Stimulated activated CD8-positive, alpha-beta memory T cell treated with anti-CD3 and anti-CD28 coated beads, Interleukin-4, amount 100 ng/mL, for 4 hours (primary cell): Measurements from ENCODE around the gene TEAD1.

Experiments used
- DNase-seq, 2 donors: peaks; one replicate each; pipeline ENCODE4 v3.0.0-alpha.2; 2020; ENCODE audit warnings: low read depth in 2 of 2, low spot score in 1 of 2

TEAD1 gene

DNA sequence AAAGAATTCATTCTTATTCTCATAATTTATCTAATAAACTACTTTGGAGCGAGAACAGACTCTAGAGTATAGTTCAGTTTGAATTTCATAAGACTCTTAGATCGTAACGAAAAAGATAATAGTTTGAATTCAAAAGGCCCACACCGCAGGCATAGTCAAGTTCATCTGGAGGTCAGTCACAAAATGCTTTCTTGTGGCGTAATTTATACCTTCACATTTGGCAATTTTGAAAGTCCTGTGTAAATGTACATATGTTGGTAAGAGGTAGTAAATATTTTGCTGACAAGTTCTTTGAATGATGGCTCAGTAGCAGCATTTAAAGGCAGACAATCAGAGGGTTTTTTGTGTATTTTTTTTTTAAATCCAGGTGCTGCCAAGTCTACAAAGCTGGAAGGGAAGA, 88.1 kb downstream of the TEAD1 start:
- DNase-seq: no peak

DNA sequence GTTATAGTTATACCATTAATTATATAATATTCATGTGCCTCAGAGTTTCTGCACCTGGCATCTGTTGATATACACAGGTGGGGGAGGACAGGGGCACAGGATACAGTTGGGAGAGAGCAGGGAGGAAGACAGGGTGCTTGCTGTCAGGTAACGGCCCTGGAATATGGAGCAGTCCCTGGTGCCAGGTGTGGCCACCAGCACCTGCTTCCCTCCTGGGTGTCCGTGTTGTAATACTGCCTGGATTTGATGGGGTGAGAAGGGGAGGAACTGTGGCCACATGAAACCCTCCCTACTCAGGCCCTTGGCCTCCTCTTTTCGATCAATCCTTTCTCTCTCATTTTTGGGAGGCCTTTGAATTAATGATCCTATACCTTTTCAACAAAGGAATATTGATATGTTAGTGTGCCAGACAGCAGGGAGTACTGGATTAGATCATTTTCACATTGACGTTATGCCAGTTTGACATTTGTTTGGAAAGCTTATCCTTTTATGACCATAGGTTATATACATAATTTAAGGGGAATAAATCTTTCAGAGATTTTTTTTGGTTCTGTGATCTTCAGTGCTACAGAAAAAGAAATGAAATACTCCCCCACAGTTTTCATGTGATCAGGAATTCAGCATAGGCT, 88.6 kb downstream of the TEAD1 start:
- DNase-seq: no peak

DNA sequence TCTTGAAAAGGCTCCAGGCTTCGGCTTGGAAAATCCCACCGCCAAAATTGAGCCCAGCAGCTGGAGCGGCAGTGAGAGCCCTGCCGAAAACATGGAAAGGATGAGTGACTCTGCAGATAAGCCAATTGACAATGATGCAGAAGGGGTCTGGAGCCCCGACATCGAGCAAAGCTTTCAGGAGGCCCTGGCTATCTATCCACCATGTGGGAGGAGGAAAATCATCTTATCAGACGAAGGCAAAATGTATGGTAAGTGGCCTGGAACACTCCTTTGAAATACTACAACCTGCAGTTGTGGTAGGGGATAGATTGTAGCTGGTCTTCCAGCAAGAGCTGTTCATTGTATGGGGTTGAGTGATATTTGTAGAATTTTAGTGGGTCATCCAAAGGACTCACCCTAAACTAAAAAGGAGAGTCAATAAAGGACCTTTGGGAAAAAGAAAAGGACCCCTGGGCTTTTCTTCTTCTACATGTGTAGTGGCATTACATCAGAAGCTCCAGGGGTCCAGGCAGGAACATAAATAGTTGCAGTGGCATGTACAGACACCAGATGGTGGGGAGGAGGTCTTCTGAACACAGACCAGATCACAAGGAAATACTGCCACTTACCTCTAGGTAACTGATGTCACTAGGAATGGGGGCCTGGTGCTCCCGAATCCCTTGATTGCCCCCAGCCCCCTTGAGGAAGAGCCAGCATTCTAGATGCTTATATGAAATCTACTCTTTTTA, 90.1 kb downstream of the TEAD1 start:
- no peak for DNase-seq

DNA sequence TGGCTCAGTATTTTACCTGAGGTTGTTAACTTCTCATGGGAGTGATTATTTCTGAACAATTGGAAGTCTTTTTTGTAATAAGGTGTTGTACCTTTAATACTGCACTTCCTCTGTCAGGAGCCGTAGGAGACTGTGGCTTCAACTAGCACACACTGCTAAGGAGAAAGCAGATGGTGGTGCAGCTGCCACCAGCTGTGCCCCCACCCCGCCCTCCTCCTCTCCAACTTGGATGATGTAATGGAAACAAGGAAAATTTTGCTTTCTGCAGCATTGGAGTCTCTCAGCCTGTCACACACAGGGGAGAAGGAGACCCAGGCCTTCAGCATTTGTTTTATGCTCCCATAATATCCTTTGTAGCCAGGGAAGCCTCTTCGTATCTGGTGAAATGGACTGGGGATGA, 91.2 kb downstream of the TEAD1 start:
- DNase-seq: no peak

DNA sequence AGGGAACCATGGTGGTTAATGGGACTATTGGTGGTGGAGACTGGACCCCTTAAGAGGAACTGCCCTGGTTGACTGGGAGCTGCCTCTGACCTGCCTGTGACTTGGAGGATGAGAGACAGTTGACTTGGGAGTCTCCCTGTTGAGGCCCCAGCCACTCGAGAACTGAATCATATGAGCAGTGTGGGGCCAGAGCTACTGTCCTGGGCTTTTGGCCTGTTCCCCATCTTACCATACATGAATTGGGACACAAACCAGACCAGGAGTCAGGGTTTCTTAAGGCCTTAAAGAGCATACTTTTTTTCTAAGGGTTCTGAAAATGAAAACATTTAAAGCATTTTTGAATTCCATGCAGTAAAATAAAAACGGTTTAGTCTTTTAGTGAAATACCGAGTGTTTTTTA, 92.8 kb downstream of the TEAD1 start:
- DNase-seq: no peak

DNA sequence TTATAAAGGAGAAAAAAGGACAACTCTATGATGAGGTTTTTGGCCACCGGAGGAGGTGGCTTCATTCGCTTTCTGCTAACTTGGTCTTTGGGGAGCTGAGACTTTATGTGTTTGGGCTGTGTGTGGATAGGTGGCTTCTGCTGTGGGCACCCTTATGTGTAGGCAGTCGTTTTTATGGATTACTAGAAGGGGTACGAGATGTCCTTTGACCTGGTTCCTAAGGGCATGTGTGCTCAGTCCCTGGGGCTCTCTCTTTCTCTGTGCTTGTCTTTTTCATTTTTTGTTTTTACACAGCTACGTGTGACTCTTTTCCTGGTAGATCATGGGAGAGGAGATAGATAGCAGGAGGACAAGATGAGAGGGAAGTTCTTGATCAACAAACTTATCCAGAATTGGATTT, 93.4 kb downstream of the TEAD1 start:
- no peak for DNase-seq

DNA sequence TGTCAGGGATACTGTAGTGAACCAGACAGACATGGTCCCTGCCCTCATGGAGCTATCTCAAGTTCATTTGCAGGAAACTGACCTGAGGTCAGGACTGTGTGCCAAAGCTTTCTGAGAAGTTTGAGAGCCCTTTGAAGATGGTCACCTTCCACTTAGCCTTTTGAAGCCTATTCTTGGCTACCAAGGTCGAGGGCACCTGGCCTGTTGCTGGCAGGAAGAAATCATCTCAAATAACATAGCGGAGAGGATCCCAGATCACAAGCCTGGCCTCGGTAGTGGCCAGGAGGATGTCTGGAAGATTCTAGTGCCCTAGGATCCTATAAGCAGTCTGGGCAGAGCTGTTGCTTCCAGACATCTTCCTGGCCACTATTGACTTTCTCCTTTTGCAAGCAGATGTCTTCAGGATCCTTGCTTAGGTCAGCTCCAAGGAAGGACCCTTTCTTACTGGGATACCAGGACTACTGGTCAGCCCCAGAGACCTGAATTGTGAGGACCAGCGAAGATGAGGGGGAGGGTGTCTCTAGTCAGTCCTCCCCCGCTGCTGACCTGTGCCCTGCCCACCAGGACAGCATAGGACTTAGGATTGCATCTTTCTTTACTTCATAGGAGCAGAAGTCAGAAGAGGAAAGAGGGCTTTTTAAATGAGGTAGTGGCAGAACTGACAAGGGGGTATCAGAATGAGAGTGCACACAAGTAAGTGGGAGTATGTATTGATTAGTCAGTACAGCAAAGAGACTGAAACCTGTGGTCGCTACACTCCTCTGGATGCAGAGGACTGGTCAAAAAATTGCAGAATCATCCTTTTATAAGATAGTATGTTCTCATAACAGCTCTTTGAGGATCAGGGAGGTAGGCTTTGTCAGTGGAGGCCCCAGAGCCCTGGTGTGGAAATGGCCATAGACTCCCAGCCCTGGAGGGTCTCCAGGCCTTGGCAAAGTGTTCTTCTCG, 94.8 kb downstream of the TEAD1 start:
- no peak for DNase-seq

DNA sequence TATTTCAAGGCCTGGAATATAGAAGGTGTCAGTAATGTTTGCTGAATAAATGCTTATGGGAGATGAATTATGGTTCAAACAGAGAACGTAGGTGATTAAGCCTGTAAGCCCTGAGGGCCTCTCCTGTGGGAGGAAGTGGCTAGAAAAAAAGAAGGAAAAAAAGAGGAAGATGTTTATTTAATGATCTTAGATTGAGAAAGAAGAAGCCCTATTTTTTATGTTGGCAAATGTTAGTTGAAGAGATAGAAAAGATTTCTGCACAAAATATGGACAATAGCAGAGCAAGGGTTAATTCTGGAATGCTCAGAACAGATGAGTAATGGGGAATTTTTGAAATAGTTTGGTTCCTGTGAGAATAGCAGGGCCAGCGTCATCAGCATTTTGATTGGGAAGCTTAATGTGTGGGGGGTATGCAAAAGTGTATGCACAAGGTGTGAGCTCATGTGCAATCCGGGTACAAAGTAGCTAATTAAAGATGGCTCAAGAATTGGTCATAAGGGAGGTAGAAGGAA, 95.7 kb downstream of the TEAD1 start:
- DNase-seq: no peak

DNA sequence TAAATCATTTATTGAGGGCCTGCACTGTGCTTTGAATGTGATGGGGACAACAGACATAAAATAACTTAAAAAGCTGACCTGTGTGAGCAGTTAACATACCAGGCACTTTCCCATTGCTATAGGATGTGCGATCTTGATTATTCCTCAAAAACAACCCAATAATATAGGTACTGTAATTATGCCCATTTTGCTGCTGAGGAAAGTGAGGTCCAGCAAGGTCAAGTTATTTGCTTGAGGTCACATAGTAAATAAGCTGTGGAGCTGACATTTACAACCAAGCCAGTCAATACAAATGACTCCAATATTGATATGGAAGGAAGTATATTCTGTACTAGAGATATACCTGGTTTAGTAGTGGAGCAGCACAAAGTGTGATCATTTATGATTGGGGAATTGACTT, 96.2 kb downstream of the TEAD1 start:
- no peak for DNase-seq

DNA sequence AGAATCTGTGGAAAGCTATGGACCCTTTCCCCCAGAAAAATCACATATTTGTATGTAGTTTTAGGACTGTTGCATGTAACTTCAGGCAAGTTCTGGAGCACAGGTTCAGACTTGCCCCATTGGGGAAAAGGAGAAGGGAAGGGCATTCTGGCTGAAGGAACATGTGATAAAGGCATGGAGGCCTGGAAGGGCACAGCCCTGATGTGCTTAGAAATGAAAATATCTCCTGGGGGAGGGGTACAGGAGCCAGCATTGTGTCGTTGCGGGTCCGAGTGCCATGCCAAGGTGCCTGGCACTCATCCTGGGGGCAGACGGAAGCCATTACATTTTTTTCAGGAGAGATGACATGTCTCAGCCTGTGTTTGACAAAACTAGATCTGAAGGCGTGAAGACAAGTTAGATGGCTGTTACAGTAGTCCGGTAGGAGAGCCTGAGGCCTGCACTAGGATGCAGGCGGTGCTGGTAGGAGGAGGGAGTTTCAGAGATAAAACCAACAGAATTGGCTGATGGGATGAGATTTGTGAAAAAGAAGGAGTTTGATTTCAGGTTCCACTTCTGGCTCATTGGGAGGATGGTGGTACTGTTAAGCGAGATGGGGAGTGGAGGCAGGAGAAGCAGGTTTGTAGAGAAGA, 96.9 kb downstream of the TEAD1 start:
- no peak for DNase-seq

DNA sequence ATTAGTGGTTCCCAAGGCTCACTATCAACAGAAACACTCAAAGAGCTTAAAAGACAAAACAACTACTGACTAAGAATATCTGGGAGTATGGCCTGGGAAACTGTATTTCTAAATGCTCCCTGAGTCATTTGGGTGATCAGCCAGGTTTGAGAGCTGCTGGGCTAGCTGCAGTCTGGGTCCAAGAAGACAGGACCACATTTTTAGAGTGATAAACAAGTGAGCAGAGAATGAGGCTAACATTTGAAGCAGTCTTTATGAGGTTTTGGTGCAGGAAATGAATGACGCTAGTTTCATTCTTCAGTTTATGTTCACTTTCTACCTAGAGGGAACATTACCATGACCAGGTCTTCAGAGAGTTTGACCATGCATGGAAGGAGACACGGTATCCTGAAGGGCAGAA, 97.7 kb downstream of the TEAD1 start:
- no peak for DNase-seq

DNA sequence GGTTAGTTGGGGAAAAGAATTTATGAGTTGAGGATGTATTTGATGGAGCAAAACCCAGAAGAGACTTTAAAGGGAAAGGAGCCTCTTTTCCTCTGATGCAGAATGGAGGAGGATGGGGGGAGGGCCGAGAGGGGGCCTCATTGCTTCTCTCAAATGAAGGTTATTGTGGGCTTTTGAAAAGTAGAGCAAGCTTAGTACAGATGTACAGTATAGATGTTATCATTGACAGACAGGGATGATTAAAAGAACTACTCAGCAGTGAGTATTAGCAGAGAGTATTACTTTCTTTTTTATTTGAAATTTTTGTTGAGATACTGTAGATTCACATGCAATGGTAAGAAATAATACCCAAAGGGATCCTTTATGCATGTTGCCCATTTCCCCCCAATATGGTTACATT, 98.1 kb downstream of the TEAD1 start:
- no peak for DNase-seq

DNA sequence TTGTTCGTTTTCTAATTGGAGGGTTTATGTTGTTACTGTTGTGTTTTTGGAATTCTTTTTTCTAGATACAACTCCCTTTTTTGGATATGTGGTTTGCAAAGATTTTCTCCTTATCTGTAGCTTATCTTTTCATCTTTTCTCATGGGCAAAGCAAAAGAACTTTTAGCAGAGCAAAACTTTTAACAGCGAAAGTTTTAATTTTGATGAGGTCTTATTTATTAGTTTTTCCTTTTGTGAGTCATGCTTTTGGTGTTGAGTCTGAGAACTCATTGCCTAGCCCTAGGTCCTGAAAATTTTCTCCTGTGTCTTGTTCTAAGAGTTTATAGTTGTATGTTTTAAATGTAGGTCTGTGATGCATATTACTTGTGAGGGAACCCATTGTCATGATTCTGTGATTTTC, 99.4 kb downstream of the TEAD1 start:
- DNase-seq: no peak

DNA sequence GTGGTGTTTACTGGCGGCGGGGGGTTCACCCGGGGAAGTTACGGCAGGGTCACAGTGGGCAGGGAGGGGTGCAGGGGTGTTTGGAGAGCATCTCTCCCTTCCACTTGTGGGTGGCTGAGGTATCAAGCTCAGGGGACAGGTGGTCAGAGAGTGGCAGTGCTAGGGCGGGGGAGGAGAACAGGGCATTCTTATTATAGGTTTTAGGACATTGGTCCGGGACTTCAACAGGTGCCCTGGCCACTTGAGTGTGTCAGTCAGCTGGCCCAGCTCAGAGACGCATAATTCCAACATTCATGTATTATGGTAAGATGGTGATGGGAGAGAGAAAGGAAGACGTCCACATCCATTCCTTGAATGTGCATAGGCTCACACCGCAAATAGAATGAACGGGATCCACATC, 101.7 kb downstream of the TEAD1 start:
- no peak for DNase-seq

DNA sequence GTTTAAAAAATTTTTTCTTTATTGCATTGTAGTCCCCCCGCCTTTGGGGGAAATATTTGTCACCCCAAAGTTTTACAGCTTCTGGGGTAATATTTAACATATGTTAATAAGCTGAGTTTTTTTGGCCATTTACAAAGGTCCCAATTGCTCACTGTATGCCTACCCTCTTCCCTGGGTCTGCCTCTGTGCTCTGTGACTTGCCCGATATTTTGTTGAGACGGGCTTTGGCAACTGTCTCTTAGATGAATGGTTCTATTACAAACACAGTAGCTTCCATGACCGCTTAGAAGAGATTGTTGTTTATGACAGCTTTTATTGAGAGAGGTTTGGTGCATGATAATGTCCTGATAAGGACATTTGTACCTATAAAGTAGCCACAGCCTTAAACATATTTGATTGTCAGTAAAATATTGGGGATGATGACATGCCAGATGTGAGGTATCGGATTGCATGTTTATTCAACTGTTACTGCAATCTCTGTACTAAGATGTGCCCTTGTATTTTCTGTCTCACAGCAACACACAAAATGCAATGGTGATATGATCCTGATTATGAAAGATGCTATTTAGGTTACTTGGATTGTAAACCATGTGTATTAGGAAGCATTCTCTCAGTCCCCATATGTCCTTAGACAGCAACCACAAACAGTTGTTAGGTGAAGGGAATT, 103.1 kb downstream of the TEAD1 start:
- no peak for DNase-seq

DNA sequence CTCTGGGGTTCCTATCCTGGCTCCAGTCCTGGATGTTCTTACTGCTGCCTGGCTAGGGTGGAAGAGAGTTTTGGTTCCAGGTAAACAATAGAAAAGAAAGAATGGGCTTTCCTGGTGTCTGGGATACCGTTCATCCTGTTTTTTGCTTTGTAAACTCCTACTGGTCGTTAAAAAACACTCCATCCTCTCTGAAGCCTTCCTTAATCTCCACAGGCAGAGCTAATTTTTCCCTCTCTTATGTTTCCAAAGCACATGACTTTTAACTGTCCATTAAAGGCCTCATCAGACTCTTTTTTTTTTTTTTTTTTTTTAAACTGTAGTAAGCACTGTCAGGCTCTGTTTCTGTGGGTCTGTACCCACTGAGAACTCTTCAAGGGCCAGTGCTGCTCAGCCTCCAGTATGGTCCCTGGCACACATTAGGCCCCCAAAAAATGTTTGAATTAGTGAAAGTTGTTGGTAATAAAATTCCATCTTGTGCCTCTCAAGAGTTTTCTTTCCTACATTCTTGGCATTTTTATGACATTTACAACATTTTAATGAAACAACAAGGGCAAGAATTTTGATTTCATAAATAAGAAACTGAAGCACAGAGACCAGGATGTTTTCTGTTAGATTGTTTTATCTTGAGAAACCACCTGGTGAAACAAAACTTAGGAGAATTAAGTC, 104.2 kb downstream of the TEAD1 start:
- DNase-seq: no peak

DNA sequence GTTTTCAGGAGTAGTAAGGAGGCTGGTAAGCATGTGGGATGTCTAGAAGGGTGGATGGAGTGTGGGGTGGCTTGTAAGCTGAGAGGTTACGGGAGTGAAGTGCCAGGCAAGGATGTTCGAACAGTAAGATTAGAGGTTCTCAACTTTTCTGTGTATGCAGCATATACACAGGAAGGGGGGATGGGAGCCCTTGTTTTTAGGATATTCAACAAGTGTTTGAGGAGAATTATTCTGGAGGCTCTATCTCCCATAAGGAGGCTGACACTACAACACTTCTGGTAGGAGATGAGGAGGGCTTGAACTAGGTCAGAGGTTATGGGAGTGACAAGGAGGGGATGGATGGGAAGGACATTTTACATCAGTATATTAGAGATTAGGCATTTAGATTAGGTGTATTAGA, 109.5 kb downstream of the TEAD1 start:
- DNase-seq: no peak

DNA sequence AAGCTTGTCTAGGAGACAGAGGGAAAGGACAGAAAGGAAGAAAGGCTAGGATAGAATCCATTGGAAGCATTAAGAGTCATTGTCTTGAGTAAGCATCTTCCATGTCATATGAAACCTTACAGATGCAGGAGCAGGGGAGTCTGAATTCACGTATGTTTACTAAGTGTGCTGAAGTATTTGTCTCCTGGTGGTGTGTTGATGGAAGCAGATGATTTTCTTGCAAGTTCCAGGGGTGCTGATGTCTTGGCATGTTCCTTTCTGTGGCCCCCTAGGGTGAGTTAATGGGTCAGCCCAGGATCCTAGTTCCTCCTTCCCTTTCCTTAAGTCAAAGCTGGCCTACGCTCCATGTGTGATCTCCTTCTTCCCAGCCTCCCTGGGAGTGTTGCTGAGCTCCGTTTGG, 110.2 kb downstream of the TEAD1 start:
- no peak for DNase-seq

DNA sequence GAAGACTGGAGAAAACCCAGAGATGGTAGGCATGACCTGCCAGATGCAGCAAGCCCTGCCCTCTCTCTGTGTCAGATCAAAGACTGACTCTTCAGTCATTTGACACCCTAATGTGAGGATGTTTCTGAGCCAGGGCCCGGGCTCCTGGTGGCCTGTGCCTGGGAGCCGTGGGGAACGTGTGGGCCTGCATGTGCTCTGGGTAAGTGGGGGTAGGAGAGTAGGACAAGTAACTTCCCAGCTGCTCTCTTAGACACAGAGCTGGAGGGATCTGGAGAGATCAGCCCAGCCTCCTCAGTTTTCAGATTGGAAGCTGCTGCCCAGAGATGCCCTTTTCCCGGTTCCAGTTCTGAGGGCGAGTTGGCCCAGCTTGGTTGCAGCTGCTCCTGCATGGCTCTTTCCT, 110.8 kb downstream of the TEAD1 start:
- DNase-seq: no peak

DNA sequence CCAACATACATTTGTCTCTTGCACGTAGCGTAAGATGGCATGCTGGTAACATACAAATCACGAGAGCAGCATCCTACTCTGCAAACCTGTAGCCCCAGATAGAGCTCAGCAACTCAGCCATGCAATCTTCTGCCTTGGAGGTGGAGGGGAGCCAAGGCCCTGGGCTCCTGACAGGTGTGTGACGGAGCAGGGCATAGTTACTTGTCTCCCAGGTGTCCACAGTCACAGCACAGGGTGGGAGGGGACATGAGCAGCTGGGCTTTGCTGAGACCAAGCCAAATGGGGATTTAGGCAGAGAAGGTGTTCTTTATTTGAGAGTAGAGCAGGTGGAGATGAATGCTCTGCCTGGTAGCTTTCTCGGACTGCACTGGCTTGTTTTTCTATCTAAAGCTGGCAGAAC, 111.7 kb downstream of the TEAD1 start:
- no peak for DNase-seq
